HepG2 (cell line): ENCODE data around the gene SLCO4A1. TPM values are rescaled to one million over a fixed set of nuclear protein-coding genes. Genes with fewer than 3 reads are reported as not detected.

Source experiments
- AKAP8 ChIP-seq: sonication (generic); formaldehyde crosslinking; IDR thresholded peaks from 2 replicates; pipeline ENCODE4 v1.5.1; 2020; ENCODE audit warnings: mild to moderate bottlenecking, missing genetic modification reagents
- BRD4 ChIP-seq: sonication (generic); formaldehyde crosslinking; IDR thresholded peaks from 2 replicates; pipeline ENCODE4 v1.4.0; 2020; ENCODE audit warnings: missing genetic modification reagents
- CREB1 ChIP-seq, 2 experiments: fragments of 450-650 bp in 1 of 2; IDR thresholded peaks; 2 replicates each; pipeline ENCODE4 v1.6.1; 2016 to 2017; ENCODE audit warnings: control low read depth in 1 of 2, mild to moderate bottlenecking in 1 of 2, missing compliant biosample characterization in 1 of 2, missing genetic modification characterization in 1 of 2
- EEA1 ChIP-seq: sonication (generic); formaldehyde crosslinking; IDR thresholded peaks from 2 replicates; pipeline ENCODE4 v1.5.1; 2020; ENCODE audit warnings: mild to moderate bottlenecking, missing genetic modification reagents, borderline replicate concordance
- FOSL2 ChIP-seq: sonication (generic); formaldehyde crosslinking; IDR thresholded peaks from 2 replicates; pipeline ENCODE4 v1.4.0; 2020; ENCODE audit warnings: missing genetic modification reagents
- HINFP ChIP-seq: sonication (generic); formaldehyde crosslinking; IDR thresholded peaks from 2 replicates; pipeline ENCODE4 v1.4.0; 2020; ENCODE audit warnings: low read depth, mild to moderate bottlenecking, missing genetic modification reagents
- HNF1B ChIP-seq: sonication (generic); formaldehyde crosslinking; IDR thresholded peaks from 2 replicates; pipeline ENCODE4 v1.5.1; 2020; ENCODE audit warnings: mild to moderate bottlenecking, moderate library complexity, missing genetic modification reagents
- KDM5A ChIP-seq: fragments of 200-600 bp; sonication (generic); IDR thresholded peaks from 2 replicates; pipeline ENCODE4 v1.7.0; 2018; ENCODE audit warnings: antibody characterized with exemption, mild to moderate bottlenecking, low read length, borderline replicate concordance
- ZC3H13 ChIP-seq: sonication (generic); formaldehyde crosslinking; IDR thresholded peaks from 2 replicates; pipeline ENCODE4 v1.8.1; 2023; ENCODE audit warnings: mild to moderate bottlenecking, missing genetic modification reagents, moderate library complexity
- ZFX ChIP-seq: sonication (generic); formaldehyde crosslinking; IDR thresholded peaks from 2 replicates; pipeline ENCODE4 v1.4.0; 2020; ENCODE audit warnings: mild to moderate bottlenecking, low read depth, missing genetic modification reagents, moderate library complexity
- ZNF20 ChIP-seq: sonication (generic); formaldehyde crosslinking; IDR thresholded peaks from 2 replicates; pipeline ENCODE4 v1.4.0; 2020; ENCODE audit warnings: mild to moderate bottlenecking, moderate library complexity, missing genetic modification reagents
- ZNF501 ChIP-seq: sonication (generic); formaldehyde crosslinking; IDR thresholded peaks from 2 replicates; pipeline ENCODE4 v1.5.1; 2020; ENCODE audit warnings: mild to moderate bottlenecking, moderate library complexity, missing genetic modification reagents
- ZNF607 ChIP-seq: sonication (generic); formaldehyde crosslinking; IDR thresholded peaks from 2 replicates; pipeline ENCODE4 v1.5.1; 2020; ENCODE audit warnings: missing genetic modification reagents, mild to moderate bottlenecking, borderline replicate concordance
- ZNF672 ChIP-seq: sonication (generic); formaldehyde crosslinking; IDR thresholded peaks from 2 replicates; pipeline ENCODE4 v1.8.1; 2022; ENCODE audit warnings: missing genetic modification reagents
- ZNF7 ChIP-seq: IDR thresholded peaks from 2 replicates; pipeline ENCODE4 v1.6.1; 2016; ENCODE audit warnings: missing biosample characterization, missing genetic modification reagents
- ZNF747 ChIP-seq: sonication (generic); formaldehyde crosslinking; IDR thresholded peaks from 2 replicates; pipeline ENCODE4 v1.8.1; 2023; ENCODE audit warnings: missing genetic modification reagents, mild to moderate bottlenecking, borderline replicate concordance
- ZNF788 ChIP-seq: sonication (generic); formaldehyde crosslinking; IDR thresholded peaks from 2 replicates; pipeline ENCODE4 v1.5.0; 2020; ENCODE audit warnings: mild to moderate bottlenecking, missing genetic modification reagents, borderline replicate concordance
- ZNF790 ChIP-seq: sonication (generic); formaldehyde crosslinking; IDR thresholded peaks from 2 replicates; pipeline ENCODE4 v1.8.0; 2022; ENCODE audit warnings: missing genetic modification reagents, mild to moderate bottlenecking, borderline replicate concordance
- ZNF883 ChIP-seq: sonication (generic); formaldehyde crosslinking; IDR thresholded peaks from 2 replicates; pipeline ENCODE4 v1.5.1; 2020; ENCODE audit warnings: mild to moderate bottlenecking, missing genetic modification reagents; ENCODE audit errors: not compliant biosample characterization
- ZSCAN30 ChIP-seq: sonication (generic); formaldehyde crosslinking; IDR thresholded peaks from 2 replicates; pipeline ENCODE4 v1.5.0; 2020; ENCODE audit warnings: mild to moderate bottlenecking, missing genetic modification reagents
- polyA plus RNA-seq, 8 experiments: library from polyadenylated mRNA; depleted of rRNA in 3 of 8; stranded (reverse) in 7 of 8; unstranded in 1 of 8; fragments of >200 nt; fragmentation: Illumina TruSeq in 4 of 8; extraction: Trizol in 4 of 8; gene quantifications; 2 replicates each; pipeline versions ENCODE4 v1.2.1 to v1.2.3, GENCODE V29; 2011 to 2016; ENCODE audit warnings: low read depth in 4 of 8, missing spikeins in 1 of 8, mixed read lengths in 1 of 8; ENCODE audit not compliant: insufficient read depth in 1 of 8
- total RNA-seq, 5 experiments: library from RNA; depleted of rRNA; stranded (reverse); fragments of >200 nt; fragmentation: Illumina TruSeq; extraction: Trizol; gene quantifications; 2 replicates each; pipeline ENCODE4 v1.2.3, GENCODE V29; 2016; ENCODE audit warnings: low read depth in 1 of 5
- TF ChIP-seq, protein P1 (sequence below): sonication (generic); formaldehyde crosslinking; conservative IDR thresholded peaks from 2 replicates; pipeline ENCODE4 v1.8.1; 2023; ENCODE audit warnings: missing genetic modification reagents
- TF ChIP-seq, protein P2 (sequence below): sonication (generic); formaldehyde crosslinking; IDR thresholded peaks from 2 replicates; pipeline ENCODE4 v1.4.0; 2020; ENCODE audit warnings: missing genetic modification reagents, mild to moderate bottlenecking, borderline replicate concordance

The SLCO4A1 gene
- total and polyA plus RNA-seq, 2 of the 13 experiments (the other 11 are each of a cell fraction or from before 2014, with no cell fraction given) = 55.5 to 112 TPM

- TF ChIP-seq ZNF672 (no peak), FOSL2 (CRISPR knock-in tag) (0 out of 2 replicates have a peak, but pooled peaks have one; percentile 8), ZNF747 (CRISPR knock-in tag) (no peak), ZNF20 (CRISPR knock-in tag) (no peak), ZNF7 (CRISPR knock-in tag) (no peak), ZC3H13 (no peak), ZNF788 (CRISPR knock-in tag) (no peak), ZSCAN30 (CRISPR knock-in tag) (no peak), HINFP (no peak), BRD4 (no peak), ZNF790 (CRISPR knock-in tag) (no peak), CREB1 (IDR thresholded peaks at IDR 0.05) (no peak), CREB1 (CRISPR knock-in tag; IDR thresholded peaks at IDR 0.05) (no peak), ZNF607 (CRISPR knock-in tag) (no peak), ZNF883 (peak; percentile 20), HNF1B (0 out of 2 replicates have a peak, but pooled peaks have one; percentile 40), ZFX (CRISPR knock-in tag) (no peak), ZNF501 (CRISPR knock-in tag) (no peak), AKAP8 (CRISPR knock-in tag) (peak; percentile 80; the same call in 1 of the 2 replicates), EEA1 (no peak), KDM5A (no peak)
- TF ChIP-seq, protein P1, sequence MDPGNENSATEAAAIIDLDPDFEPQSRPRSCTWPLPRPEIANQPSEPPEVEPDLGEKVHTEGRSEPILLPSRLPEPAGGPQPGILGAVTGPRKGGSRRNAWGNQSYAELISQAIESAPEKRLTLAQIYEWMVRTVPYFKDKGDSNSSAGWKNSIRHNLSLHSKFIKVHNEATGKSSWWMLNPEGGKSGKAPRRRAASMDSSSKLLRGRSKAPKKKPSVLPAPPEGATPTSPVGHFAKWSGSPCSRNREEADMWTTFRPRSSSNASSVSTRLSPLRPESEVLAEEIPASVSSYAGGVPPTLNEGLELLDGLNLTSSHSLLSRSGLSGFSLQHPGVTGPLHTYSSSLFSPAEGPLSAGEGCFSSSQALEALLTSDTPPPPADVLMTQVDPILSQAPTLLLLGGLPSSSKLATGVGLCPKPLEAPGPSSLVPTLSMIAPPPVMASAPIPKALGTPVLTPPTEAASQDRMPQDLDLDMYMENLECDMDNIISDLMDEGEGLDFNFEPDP (CRISPR knock-in tag) = no peak
- TF ChIP-seq, protein P2, sequence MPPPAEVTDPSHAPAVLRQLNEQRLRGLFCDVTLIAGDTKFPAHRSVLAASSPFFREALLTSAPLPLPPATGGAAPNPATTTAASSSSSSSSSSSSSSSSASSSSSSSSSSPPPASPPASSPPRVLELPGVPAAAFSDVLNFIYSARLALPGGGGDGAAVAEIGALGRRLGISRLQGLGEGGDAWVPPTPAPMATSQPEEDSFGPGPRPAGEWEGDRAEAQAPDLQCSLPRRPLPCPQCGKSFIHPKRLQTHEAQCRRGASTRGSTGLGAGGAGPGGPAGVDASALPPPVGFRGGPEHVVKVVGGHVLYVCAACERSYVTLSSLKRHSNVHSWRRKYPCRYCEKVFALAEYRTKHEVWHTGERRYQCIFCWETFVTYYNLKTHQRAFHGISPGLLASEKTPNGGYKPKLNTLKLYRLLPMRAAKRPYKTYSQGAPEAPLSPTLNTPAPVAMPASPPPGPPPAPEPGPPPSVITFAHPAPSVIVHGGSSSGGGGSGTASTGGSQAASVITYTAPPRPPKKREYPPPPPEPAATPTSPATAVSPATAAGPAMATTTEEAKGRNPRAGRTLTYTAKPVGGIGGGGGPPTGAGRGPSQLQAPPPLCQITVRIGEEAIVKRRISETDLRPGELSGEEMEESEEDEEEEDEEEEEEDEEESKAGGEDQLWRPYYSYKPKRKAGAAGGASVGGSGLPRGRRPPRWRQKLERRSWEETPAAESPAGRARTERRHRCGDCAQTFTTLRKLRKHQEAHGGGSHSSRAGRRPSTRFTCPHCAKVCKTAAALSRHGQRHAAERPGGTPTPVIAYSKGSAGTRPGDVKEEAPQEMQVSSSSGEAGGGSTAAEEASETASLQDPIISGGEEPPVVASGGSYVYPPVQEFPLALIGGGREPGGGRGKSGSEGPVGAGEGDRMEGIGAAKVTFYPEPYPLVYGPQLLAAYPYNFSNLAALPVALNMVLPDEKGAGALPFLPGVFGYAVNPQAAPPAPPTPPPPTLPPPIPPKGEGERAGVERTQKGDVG (CRISPR knock-in tag) = no peak
Measured at GRCh38 chr20:62644802-62645496, 2.6 kb downstream of the SLCO4A1 start (continued).
